ENCODE data around the gene TMEM163. TPM values are rescaled to one million over a fixed set of nuclear protein-coding genes. Genes with fewer than 3 reads are reported as not detected.

Gene TMEM163
- total and polyA plus RNA-seq, 2 donors (not counting 3 experiments of a cell fraction or from before 2014, with no cell fraction given) = 1.0 to 2.8 TPM

- Histone ChIP-seq H3K9me1 (replicated peaks; ENCODE audit: control insufficient read depth, extremely low read depth, insufficient read depth, low read length) (no peaks in the 10 kb centered on the region), H3K36me3 (ENCODE audit: control insufficient read depth in 2 of 2, extremely low read depth in 1 of 2, insufficient read depth in 2 of 2, low read length in 2 of 2) (no peaks in the 10 kb centered on the region), H4K20me1 (replicated peaks; ENCODE audit: control insufficient read depth, extremely low read depth, insufficient read depth, low read length) (no peaks in the 10 kb centered on the region), H3K27me3 (ENCODE audit: control insufficient read depth in 2 of 2, insufficient read depth in 2 of 2, low read length in 2 of 2) (no peaks in the 10 kb centered on the region), H3K4me2 (ENCODE audit: insufficient read depth, low read length) (no peak overlapping the region), H3K9ac (replicated peaks; ENCODE audit: extremely low read depth, insufficient read depth, low read length) (no peak overlapping the region), H2AFZ (ENCODE audit: low read depth, low read length) (no peak overlapping the region), H3K79me2 (ENCODE audit: control insufficient read depth, insufficient read depth, low read length) (no peaks in the 10 kb centered on the region), H3K9me3 (replicated peaks; ENCODE audit: control insufficient read depth, insufficient read depth, low read length) (no peaks in the 10 kb centered on the region), H3K4me3 (replicated peaks in 1 of 3; ENCODE audit: insufficient read depth in 1 of 3, low read depth in 1 of 3, low read length in 3 of 3) (no peak overlapping the region), H3K4me1 (ENCODE audit: control insufficient read depth, extremely low read depth, insufficient read depth, low read length) (no peaks in the 10 kb centered on the region), H3K27ac (ENCODE audit: insufficient read depth, low read depth, low read length) (no peak overlapping the region)
- ChIA-PET CTCF (no interaction called here), POLR2A (no interaction called here)
- FAIRE-seq (no peak), DNase-seq (ENCODE audit: low read depth, low spot score) (no peak)
- intact Hi-C loops (cut with micrococcal nuclease) = no loop called here
- dilution Hi-C loops (cut with MboI; ENCODE audit: extremely low pct_ligation_motif_present, low sequenced_read_pairs) = no loop called here
- no TSS peak for BruUV-seq (replicated peaks)
- TF ChIP-seq MAX (IDR thresholded peaks at IDR 0.05; ENCODE audit: insufficient read depth, insufficient read length) (no peak), JUN (IDR thresholded peaks at IDR 0.05; ENCODE audit: borderline replicate concordance, insufficient read depth, insufficient read length, low read depth) (no peak), FOS (IDR thresholded peaks at IDR 0.05; ENCODE audit: borderline replicate concordance, insufficient read depth, low read length) (no peak), GATA2 (IDR thresholded peaks at IDR 0.05; ENCODE audit: insufficient read depth, insufficient read length, low read depth, low read length) (no peak), POLR2A (IDR thresholded peaks at IDR 0.05; ENCODE audit: low read depth, low read length) (no peak), POLR2AphosphoS5 (IDR thresholded peaks at IDR 0.05; ENCODE audit: insufficient read depth, low read depth, low read length) (no peak), EZH2 (IDR thresholded peaks at IDR 0.05; ENCODE audit: borderline replicate concordance, low read depth, low read length, severe bottlenecking) (no peak), MYC (IDR thresholded peaks at IDR 0.05; ENCODE audit: low read depth, low read length) (no peak), CTCF (IDR thresholded peaks at IDR 0.05; ENCODE audit: extremely low read depth in 1 of 2, insufficient read depth in 1 of 2, low read depth in 1 of 2, low read length in 2 of 2) (no peak)
Measured at GRCh38 chr2:134601264-134601663, 117.5 kb downstream of the TMEM163 start.
